Neuronal stem cell (in vitro differentiated cells): ENCODE results near the gene MAPK7.

Experiments used
- DNase-seq: peaks from one replicate; pipeline ENCODE4 v3.0.0-alpha.2; 2013; ENCODE audit warnings: low spot score
- H2AFZ ChIP-seq: one replicate; pipeline ENCODE4 v1.6.1; 2013; ENCODE audit warnings: mild to moderate bottlenecking, low read length, inconsistent platforms
- H2AK5ac ChIP-seq: 2 replicates; pipeline ENCODE4 v1.6.1; 2013; ENCODE audit warnings: low read depth, mild to moderate bottlenecking, inconsistent platforms, low read length, moderate library complexity, mixed read lengths
- H2BK120ac ChIP-seq: 2 replicates; pipeline ENCODE4 v1.6.1; 2013; ENCODE audit warnings: low read depth, mild to moderate bottlenecking, inconsistent platforms, low read length, moderate library complexity, mixed read lengths
- H2BK12ac ChIP-seq: one replicate; pipeline ENCODE4 v1.6.1; 2013; ENCODE audit warnings: low read length, inconsistent platforms
- H2BK15ac ChIP-seq: 2 replicates; pipeline ENCODE4 v1.6.1; 2013; ENCODE audit warnings: mild to moderate bottlenecking, low read length, inconsistent platforms, mixed read lengths
- H2BK5ac ChIP-seq: one replicate; pipeline ENCODE4 v1.6.1; 2013; ENCODE audit warnings: inconsistent platforms, mild to moderate bottlenecking, low read length, moderate library complexity
- H3K14ac ChIP-seq: one replicate; pipeline ENCODE4 v1.6.1; 2013; ENCODE audit warnings: low read length, inconsistent platforms
- H3K18ac ChIP-seq: 2 replicates; pipeline ENCODE4 v1.6.1; 2013; ENCODE audit warnings: low read length, inconsistent platforms
- H3K23ac ChIP-seq: 2 replicates; pipeline ENCODE4 v1.6.1; 2013; ENCODE audit warnings: low read depth, mild to moderate bottlenecking, mixed read lengths, low read length, inconsistent platforms; ENCODE audit not compliant: poor library complexity
- H3K27ac ChIP-seq: replicated peaks from 3 replicates; pipeline ENCODE4 v1.5.1; 2013; ENCODE audit warnings: low read length, inconsistent platforms
- H3K27me3 ChIP-seq, 3 experiments: 2 replicates each; pipeline ENCODE4 v1.6.1; 2013; ENCODE audit warnings: low read length in 3 of 3, mild to moderate bottlenecking in 2 of 3, inconsistent platforms in 1 of 3, low read depth in 1 of 3, mixed read lengths in 1 of 3, moderate library complexity in 1 of 3; ENCODE audit not compliant: control insufficient read depth in 3 of 3, insufficient read depth in 3 of 3
- H3K36me3 ChIP-seq, 2 donors: replicated peaks in 1 of 2; 2 replicates each; pipeline ENCODE4 v1.6.1; 2013; ENCODE audit warnings: low read length in 2 of 2; ENCODE audit not compliant: control insufficient read depth in 2 of 2, insufficient read depth in 2 of 2
- H3K4ac ChIP-seq: 2 replicates; pipeline ENCODE4 v1.6.1; 2013; ENCODE audit warnings: inconsistent platforms, mild to moderate bottlenecking, low read length, moderate library complexity
- H3K4me1 ChIP-seq, 2 donors: 1 replicate in 1 of 2; 2 replicates in 1 of 2; pipeline ENCODE4 v1.6.1; 2013; ENCODE audit warnings: low read length in 2 of 2, low read depth in 1 of 2; ENCODE audit not compliant: control insufficient read depth in 2 of 2, insufficient read depth in 1 of 2
- H3K4me2 ChIP-seq: one replicate; pipeline ENCODE4 v1.6.1; 2013; ENCODE audit warnings: mild to moderate bottlenecking, low read length, inconsistent platforms; ENCODE audit not compliant: insufficient read depth, poor library complexity, severe bottlenecking
- H3K4me3 ChIP-seq, 2 donors: 2 replicates each; pipeline ENCODE4 v1.5.1; 2013; ENCODE audit warnings: low read length in 2 of 2, mild to moderate bottlenecking in 2 of 2, inconsistent platforms in 1 of 2, moderate library complexity in 1 of 2
- H3K79me1 ChIP-seq: one replicate; pipeline ENCODE4 v1.6.1; 2013; ENCODE audit warnings: low read depth, mild to moderate bottlenecking, inconsistent platforms, low read length, moderate library complexity
- H3K9ac ChIP-seq: one replicate; pipeline ENCODE4 v1.6.1; 2013; ENCODE audit warnings: mild to moderate bottlenecking, low read depth, low read length, inconsistent platforms; ENCODE audit not compliant: poor library complexity
- H3K9me3 ChIP-seq, 2 donors: replicated peaks in 1 of 2; 2 replicates each; pipeline versions ENCODE3 to v1.6.1; 2013; ENCODE audit warnings: low read length in 2 of 2, mild to moderate bottlenecking in 2 of 2, inconsistent platforms in 1 of 2, low read depth in 1 of 2, mixed read lengths in 1 of 2, moderate library complexity in 1 of 2; ENCODE audit not compliant: control insufficient read depth in 2 of 2, insufficient read depth in 1 of 2
- H4K8ac ChIP-seq: one replicate; pipeline ENCODE4 v1.6.1; 2013; ENCODE audit warnings: low read depth, mild to moderate bottlenecking, inconsistent platforms, low read length, moderate library complexity
- H4K91ac ChIP-seq: one replicate; pipeline ENCODE4 v1.6.1; 2013; ENCODE audit warnings: low read length, low read depth, mild to moderate bottlenecking, inconsistent platforms; ENCODE audit not compliant: poor library complexity
- WGBS, 2 donors: extraction: QIAGEN DNeasy Blood & Tissue Kit; methylation state at CpG; one replicate each; pipeline ENCODE4 v1.1.7; 2013; ENCODE audit warnings: missing lambda C conversion rate in 2 of 2, mixed read lengths in 1 of 2; ENCODE audit not compliant: insufficient read length in 2 of 2, insufficient replicate concordance in 1 of 2; ENCODE audit errors: extremely low coverage in 2 of 2; 5-methylcytosine and 5-hydroxymethylcytosine counted together

MAPK7 gene

GRCh38 chr17:19331134-19331533, 47.2 kb upstream of the MAPK7 start:
- Histone ChIP-seq H2BK15ac (no peak overlapping the region), H3K27ac (no peak overlapping the region), H4K91ac (no peak overlapping the region), H3K9me3 (peaks cover 2% of the 10 kb centered on the region in 2 donors), H3K9ac (no peak overlapping the region), H2AFZ (no peak overlapping the region), H2AK5ac (no peak overlapping the region), H3K4ac (no peak overlapping the region), H3K4me3 (no peak overlapping the region), H3K79me1 (no peaks in the 10 kb centered on the region), H3K27me3 (no peaks in the 10 kb centered on the region), H2BK5ac (no peak overlapping the region), H3K23ac (no peak overlapping the region), H3K4me2 (no peak overlapping the region), H3K36me3 (peaks cover 9 to 84% of the 10 kb centered on the region in 2 donors), H2BK120ac (no peak overlapping the region), H4K8ac (no peak overlapping the region), H3K14ac (no peak overlapping the region), H3K4me1 (peaks cover 8 to 20% of the 10 kb centered on the region in 2 donors), H3K18ac (no peak overlapping the region), H2BK12ac (no peak overlapping the region)
- DNase-seq: no peak
- WGBS, 2 donors: no CpG with 5 or more reads among the region's 4 CpGs

GRCh38 chr17:19331543-19332245, 46.6 kb upstream of the MAPK7 start:
- Histone ChIP-seq H2BK120ac (no peak overlapping the region), H4K91ac (no peak overlapping the region), H3K27ac (no peak overlapping the region), H3K4me1 (peaks cover 8 to 20% of the 10 kb centered on the region in 2 donors), H2AFZ (no peak overlapping the region), H2AK5ac (no peak overlapping the region), H4K8ac (no peak overlapping the region), H3K14ac (no peak overlapping the region), H3K9me3 (no peaks in the 10 kb centered on the region), H3K27me3 (no peaks in the 10 kb centered on the region), H2BK15ac (no peak overlapping the region), H3K4me2 (no peak overlapping the region), H3K9ac (peak overlapping the region; percentile 10), H3K36me3 (peaks cover 9 to 86% of the 10 kb centered on the region in 2 donors), H3K23ac (no peak overlapping the region), H3K4me3 (no peak overlapping the region), H3K18ac (no peak overlapping the region), H2BK5ac (no peak overlapping the region), H3K4ac (no peak overlapping the region), H2BK12ac (no peak overlapping the region), H3K79me1 (no peaks in the 10 kb centered on the region)
- DNase-seq: no peak
- no CpG with 5 or more reads among the region's 13 CpGs for WGBS, 2 donors

GRCh38 chr17:19332371-19333131, 45.7 kb upstream of the MAPK7 start:
- no peak overlapping the region for H2BK15ac ChIP-seq
- H3K9ac ChIP-seq: no peak overlapping the region
- H4K8ac ChIP-seq: no peak overlapping the region
- no peak overlapping the region for H2BK120ac ChIP-seq
- no peak overlapping the region for H2AK5ac ChIP-seq
- no peak overlapping the region for H3K14ac ChIP-seq
- H3K79me1 ChIP-seq: no peaks in the 10 kb centered on the region
- H3K27me3 ChIP-seq: no peaks in the 10 kb centered on the region
- no peak overlapping the region for H2BK12ac ChIP-seq
- no peak overlapping the region for H3K27ac ChIP-seq
- WGBS, 2 donors: no CpG with 5 or more reads among the region's 6 CpGs
- H2BK5ac ChIP-seq: no peak overlapping the region
- no peak for DNase-seq
- H3K18ac ChIP-seq: no peak overlapping the region
- no peaks in the 10 kb centered on the region for H3K9me3 ChIP-seq
- H4K91ac ChIP-seq: no peak overlapping the region
- H3K4me3 ChIP-seq: no peak overlapping the region
- no peak overlapping the region for H3K23ac ChIP-seq
- H3K4me1 ChIP-seq: peaks cover 8 to 23% of the 10 kb centered on the region in 2 donors
- no peak overlapping the region for H3K4me2 ChIP-seq
- H3K36me3 ChIP-seq: peaks cover 9 to 82% of the 10 kb centered on the region in 2 donors
- no peak overlapping the region for H2AFZ ChIP-seq
- H3K4ac ChIP-seq: no peak overlapping the region

GRCh38 chr17:19333132-19333440, 45.2 kb upstream of the MAPK7 start:
- Histone ChIP-seq H3K18ac (no peak overlapping the region), H3K27ac (no peak overlapping the region), H2BK5ac (no peak overlapping the region), H3K36me3 (peaks cover 9 to 77% of the 10 kb centered on the region in 2 donors), H3K23ac (no peak overlapping the region), H4K8ac (no peak overlapping the region), H3K79me1 (no peaks in the 10 kb centered on the region), H3K27me3 (no peaks in the 10 kb centered on the region), H2BK15ac (no peak overlapping the region), H2BK12ac (no peak overlapping the region), H3K9ac (no peak overlapping the region), H3K14ac (peak overlapping the region; percentile 50), H3K4me1 (peaks cover 10 to 23% of the 10 kb centered on the region in 2 donors), H3K9me3 (no peaks in the 10 kb centered on the region), H3K4ac (no peak overlapping the region), H2AK5ac (no peak overlapping the region), H4K91ac (no peak overlapping the region), H2AFZ (no peak overlapping the region), H3K4me2 (no peak overlapping the region), H2BK120ac (no peak overlapping the region), H3K4me3 (no peak overlapping the region)
- WGBS, 2 donors: no CpG with 5 or more reads among the region's 1 CpG
- no peak for DNase-seq
